HL-60/S4 (cell line): Measurements from ENCODE around the gene SLC38A4.
"Not testable (repeated sequence)": the region's sequence is repeated elsewhere in the genome, so short reads cannot be mapped to it uniquely, and the experiment has no call there.

Experiments used
- in situ Hi-C: fragments of 300-500 bp; cut with MboI; formaldehyde crosslinking; loops from 2 replicates; pipeline ENCODE4 v1.14.3; 2022; ENCODE audit warnings: low sequenced_read_pairs

Gene SLC38A4, protein sequence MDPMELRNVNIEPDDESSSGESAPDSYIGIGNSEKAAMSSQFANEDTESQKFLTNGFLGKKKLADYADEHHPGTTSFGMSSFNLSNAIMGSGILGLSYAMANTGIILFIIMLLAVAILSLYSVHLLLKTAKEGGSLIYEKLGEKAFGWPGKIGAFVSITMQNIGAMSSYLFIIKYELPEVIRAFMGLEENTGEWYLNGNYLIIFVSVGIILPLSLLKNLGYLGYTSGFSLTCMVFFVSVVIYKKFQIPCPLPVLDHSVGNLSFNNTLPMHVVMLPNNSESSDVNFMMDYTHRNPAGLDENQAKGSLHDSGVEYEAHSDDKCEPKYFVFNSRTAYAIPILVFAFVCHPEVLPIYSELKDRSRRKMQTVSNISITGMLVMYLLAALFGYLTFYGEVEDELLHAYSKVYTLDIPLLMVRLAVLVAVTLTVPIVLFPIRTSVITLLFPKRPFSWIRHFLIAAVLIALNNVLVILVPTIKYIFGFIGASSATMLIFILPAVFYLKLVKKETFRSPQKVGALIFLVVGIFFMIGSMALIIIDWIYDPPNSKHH

DNA sequence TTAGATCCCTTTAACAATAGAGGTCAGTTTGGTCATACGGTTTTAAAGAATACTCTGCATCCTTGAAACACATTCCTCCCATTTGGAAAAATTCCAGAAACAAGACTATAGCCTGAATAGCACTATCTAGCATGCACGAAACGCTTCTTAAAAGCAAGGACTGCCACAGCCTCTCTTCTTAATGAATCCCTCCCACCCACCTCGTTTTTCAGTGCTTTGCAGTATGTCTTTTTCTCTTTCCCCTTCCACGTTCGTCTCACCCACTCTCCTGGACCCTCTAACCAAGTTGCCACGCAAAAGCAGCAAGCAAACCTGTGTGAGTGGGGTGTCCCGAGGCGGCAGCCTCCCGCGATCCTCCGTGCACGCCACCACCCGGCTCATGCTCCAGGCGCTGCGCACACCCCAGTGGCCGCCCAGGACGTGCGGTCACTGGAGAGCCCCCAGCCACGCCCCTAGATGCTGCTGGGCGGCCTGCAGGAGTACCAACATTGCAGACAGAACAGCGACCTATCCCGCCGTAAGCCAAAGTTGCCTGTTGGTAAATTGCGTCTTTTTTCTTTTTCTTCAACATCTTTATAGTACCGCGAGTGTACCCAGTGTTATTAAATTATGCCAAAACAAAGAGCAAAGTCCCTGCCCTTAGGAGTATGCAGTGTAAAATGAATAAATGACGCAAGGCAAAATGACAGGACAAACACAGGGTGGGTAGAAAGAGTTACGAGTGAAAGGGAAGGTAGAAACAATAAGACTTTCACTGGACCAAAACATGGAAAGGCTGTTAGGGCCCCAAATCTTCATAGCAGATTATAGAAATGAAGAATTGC, at the start of gene SLC38A4:
TSS of gene SLC38A4 (minus strand) at position 407 of the 824 bp plus-strand sequence. CDS start 32,926 bp downstream, outside the sequence.
- in situ Hi-C loops = no loop called here

DNA sequence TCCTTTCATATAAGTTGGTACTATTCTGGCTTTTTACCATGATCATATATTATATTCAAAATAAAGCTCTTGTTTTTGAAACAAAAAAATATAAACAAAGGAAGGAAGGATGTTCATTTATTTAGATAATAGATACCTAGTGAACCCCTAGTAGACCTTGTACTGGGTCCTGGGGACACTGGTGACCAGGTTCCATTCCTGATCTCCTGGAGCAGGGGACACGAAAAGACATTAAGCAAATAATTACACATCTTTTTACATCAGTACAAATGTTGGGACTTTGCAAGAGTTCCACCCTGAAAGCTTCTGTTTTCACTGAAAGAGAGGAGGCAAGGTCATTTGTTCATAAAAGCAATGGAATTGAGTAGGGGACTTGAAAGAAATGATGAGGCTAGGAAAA, 49.3 kb upstream of the SLC38A4 start:
- in situ Hi-C loops = no loop called here

DNA sequence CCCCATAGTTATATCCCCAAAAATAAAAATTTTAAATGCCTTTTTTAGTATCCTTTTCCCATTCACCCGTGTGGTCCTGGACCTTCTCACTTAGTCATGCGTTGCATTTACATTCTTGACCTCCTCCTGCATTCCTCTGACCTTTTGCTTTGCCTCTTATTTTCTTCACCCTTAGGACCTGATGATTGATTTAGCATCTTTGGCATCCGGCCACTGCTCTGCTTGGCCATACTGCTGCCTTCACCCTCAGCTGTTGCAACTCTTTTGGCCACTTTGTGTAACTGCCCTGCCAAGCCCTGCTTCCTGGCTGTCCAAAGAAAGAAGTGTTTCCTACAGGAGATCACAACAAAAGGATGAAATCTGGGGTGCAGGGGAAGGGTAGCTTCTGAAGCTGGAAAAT, 48.8 kb upstream of the SLC38A4 start:
- in situ Hi-C loops = no loop called here

DNA sequence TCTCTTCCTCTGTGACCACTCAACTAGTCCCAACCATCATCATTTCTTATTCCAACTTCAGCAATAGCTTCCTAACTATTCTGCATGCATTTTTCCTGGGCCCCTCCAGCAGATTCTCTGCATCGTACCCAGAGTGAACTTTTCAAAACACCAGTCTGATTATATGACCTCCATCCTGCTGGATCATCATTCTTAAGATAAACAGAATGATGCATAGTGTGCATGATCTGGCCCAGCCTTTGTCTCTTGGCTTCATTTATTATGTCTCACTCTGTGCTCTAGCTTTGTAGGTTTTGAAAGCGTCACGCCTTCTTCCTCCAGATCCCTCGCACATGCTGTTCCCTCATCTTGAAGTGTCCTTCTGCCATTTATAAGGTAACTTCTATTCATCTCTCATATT, 46.3 kb upstream of the SLC38A4 start:
- in situ Hi-C loops = no loop called here

DNA sequence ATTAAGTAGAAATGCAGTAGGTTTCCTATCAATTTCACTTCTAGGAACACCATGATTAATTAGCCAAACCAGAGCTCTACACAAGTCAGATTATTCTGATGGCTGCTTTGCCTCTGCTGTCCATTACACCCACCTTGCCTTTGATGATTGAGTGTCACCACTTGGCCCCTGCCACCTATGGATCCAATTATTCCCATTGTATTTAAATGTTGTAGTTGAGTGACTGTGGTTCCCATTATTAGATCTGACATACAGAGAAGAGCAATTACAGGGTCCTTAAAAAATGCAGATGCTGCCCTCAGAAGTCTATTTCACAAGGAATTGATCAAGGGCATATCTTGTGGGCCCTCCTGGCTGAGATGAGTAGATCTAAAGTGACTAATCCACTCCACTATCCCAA, 39.5 kb upstream of the SLC38A4 start:
- in situ Hi-C loops = no loop called here

DNA sequence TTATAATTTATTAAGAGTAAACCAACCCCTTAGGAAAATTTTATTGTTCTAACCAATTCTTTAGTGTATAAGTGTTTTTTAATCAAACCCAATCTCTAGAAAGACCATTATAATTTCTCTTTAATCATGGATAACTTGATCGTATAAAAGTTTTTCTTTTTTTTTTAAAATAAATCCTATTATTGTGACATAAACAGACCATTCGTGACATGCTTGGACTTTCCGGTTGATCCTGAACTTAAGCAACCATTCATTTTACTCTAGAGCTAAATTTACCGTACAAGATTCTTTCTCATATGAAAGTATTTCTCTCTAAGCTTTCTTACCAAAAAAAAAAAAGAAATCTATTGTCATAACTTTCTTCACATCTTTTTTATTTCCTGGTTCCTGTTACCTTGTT, 32.6 kb upstream of the SLC38A4 start:
- in situ Hi-C loops = no loop called here

DNA sequence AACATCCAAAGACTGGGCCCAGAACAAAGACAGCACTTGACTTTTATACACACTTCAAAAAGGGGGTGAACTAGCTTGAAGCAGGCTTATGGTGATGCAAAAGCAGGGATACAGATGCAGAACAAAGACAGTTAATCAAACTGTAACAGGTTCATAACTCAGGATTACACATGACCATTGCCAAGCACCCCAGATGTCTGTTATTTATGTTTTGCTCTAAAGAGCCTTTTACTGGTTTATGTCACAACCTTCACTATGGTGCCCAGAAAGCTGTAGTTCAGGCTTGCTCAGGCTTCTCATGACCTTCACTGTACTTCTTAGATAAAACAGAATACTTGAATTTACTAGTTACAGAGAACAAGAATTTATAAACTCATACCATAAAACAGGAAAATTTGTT, 31.7 kb upstream of the SLC38A4 start:
- in situ Hi-C loops = no loop called here

DNA sequence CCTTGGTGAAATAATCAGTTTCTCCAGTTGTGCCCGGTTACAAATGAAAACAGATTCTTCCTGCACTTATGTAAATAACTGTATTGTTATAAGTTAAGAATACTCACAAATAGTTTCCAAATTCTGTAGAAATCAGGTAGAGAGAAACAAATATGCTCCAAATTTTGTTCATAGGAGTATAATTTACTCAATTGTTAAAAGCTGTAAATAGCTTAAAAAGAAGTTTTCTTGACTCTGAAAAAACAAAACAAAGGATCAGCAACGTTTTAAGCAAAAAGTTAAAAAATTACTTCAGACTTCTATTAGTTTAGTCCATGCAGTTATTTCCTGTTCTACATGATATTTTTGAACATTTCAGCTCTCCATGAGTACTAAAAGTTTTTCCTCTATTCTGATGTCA, 30.0 kb upstream of the SLC38A4 start:
- in situ Hi-C loops = no loop called here

DNA sequence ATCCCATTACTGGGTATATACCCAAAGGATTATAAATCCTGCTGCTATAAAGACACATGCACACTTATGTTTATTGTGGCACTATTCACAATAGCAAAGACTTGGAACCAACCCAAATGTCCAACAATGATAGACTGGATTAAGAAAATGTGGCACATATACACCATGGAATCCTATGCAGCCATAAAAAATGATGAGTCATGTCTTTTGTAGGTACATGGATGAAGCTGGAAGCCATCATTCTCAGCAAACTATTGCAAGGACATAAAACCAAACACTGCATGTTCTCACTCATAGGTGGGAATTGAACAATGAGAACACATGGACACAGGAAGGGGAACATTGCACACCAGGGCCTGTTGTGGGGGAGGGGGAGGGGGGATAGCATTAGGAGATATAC, 28.4 kb upstream of the SLC38A4 start:
- in situ Hi-C loops = not testable (repeated sequence)

DNA sequence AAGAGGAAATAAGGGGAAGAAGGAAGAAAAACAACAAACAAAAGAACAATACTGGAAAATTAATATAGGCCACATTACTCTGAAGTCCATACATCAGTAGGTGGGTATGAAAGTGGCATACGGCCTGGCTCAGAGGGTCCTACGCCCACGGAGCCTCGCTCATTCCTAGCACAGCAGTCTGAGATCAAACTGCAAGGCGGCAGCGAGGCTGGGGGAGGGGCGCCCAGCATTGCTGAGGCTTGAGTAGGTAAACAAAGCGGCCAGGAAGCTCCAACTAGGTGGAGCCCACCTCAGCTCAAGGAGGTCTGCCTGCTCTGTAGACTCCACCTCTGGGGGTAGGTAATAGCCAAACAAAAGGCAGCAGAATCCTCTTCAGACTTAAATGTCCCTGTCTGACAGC, 23.0 kb upstream of the SLC38A4 start:
- in situ Hi-C loops = not testable (repeated sequence)

DNA sequence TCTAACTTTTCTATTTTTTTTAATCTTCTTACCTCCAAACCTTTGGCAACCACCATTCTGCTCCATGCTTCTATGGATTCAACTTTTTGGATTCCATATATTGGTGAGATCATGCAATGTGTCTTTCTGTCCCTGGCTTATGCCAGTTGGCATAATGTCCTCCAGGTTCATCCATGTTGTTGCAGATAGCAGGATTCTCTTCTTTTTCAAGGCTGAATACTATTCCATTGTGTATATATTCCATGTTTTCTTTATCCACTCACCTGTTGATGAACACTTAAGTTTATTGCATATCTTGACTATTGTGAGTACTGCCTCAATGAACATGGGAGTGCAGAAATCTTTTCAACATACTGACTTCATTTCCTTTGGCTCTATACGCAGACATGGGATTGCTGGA, 21.2 kb upstream of the SLC38A4 start:
- in situ Hi-C loops = no loop called here

DNA sequence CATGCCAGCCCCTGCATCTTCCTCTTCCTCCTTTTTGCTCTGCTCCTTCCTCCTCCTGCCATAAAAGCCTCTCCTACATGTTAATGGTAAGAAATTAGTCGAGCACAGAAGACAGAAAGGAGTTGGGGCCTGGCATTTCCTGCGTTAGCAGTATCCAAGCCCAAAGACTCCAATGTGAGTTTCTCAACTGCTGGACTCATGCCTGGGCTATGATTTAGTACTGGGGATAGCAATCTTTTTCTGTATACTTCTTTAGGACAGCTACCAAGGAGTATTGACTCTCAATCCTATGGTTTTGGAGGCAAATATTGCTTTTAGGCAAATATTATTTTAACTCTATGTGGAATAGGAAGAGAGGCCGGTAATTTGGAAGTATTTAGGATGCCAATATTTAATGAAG, 18.0 kb upstream of the SLC38A4 start:
- in situ Hi-C loops = no loop called here

DNA sequence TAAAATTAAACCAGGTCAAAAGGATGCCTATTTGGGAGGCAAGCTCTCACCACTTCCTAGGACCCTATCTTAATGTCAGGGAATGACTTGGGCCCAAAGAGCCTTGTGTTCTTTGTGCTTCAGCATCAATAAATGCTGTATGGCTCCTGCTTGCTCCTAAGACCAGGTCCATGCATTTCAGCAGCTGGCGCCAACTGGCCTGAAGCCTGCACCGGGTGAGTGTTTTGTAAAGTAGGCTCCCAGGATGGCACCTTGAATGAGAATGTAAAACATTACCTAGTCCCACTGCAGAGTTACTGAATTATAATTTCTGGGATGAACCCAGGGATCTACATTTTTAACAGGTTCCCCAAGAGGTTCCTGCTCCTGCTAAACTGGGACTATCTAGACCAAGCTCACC, 16.1 kb upstream of the SLC38A4 start:
- in situ Hi-C loops = no loop called here

DNA sequence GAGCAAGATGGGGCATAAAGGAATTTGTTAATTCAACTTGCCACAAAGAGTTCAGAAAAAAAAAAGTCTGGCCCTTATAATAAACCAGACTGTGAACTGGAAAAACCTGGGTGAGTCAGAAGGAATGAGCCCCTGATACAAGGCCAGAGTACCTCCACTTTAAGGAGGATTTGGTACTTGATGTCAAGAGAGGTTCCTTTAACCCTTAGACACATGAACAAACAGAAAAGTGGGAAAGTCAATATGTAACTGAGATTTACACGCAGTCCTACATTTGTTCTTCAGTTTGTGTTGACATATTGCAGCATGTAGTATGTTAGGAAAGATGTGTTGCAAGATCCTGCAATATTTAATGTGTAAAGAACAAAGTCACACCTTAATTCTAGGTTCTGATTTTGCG, 14.2 kb upstream of the SLC38A4 start:
- in situ Hi-C loops = no loop called here

DNA sequence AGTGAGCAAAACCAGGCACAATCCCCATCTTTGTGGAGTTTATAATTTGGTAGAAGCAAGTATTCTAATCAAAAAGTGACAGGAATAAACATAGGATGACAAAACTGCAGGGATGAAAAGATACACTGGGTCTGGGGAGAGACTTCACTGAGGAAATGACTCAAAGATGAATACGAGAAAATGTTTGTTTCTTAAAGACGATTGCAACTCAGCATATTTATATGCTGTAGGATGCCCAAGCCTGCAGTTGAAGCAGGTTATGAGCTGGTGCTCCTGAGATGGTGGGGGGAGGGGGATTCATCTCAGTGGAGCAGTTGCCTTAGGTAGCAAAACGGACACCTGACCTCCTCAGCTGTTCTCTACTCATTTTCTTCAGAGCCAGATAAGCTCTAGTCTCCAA, 13.4 kb upstream of the SLC38A4 start:
- in situ Hi-C loops = no loop called here

DNA sequence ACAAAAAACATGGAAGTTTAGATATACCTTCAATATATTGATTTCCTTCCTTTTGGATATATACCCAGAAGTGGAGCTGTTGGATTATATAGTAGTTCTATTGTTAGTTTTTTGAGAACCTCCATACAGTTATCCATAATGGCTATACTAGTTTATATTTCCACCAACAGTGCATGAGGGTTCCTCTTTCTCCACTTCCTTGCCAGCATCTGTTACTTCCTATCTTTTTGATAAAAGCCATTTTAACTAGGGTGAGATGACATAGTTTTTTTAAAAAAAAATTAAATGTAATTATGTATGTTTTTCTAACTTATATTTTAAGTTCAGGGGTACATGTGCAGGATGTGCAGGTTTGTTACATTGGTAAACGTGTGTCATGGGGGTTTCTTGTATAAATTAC, 10.0 kb upstream of the SLC38A4 start:
- in situ Hi-C loops = no loop called here

DNA sequence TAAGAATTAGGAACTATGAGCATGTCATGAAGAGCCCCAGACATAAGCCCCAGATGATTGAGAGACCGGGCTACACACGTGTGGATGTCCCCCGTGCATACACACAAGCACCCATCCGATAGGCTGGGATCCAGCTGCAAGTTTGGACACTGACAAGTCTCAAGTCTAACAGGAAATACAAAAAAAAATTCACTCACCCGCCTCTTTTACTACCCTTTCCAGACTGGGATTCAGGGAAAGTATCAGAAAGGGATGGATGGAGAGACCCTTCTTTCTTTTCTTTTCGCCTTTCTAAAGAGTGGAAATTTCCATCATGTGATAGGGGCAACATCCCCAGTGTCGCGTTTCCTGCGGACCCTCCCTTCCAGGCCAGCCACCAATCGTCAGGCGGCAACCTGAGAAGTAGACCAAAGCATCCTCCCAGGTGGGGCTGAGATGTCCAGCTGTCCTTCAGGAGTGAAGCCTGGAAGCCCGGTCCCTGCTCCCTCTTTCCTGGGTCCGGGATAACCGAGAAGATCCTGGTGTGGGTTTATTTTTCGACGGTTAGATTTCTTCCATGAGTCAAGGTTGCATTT, 6.4 kb upstream of the SLC38A4 start:
- in situ Hi-C loops = no loop called here

DNA sequence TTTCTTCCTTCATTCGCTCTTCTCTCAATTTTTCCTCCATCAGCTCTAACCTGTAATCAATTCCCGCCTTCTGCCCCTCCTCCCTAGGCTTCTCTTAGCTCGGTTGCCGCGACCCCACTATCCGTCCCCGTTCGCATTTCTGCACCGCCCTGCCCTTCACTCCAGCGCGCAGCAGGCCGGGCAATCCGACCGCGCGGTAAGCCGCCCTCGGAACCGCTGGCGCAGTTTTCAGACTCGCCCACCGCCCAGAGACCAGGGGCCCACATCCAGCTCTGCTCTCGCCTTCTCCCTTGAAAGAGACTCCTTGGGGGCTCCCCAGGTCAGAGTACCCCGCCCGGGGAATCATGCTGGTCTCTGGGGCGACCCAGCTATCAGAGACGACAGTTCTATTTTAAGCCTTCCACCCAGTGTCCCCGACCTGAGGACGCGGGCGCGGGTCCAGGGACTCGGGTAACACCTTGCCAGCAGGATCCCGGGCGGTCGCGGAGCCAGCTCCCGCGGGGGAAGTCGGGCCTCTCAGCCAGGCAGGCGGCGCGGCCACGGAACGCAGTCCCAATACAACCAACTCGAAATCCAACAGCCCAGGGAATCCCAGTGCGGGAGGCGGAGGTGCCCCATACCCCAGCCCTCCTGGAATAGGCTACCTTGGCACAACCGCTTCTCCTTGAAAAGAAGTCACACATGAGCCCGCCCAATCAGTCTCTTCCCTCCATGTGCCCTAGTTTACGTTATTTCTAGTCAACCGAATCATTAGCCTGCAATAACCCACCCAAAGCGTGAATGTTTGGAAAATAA, 5.7 kb upstream of the SLC38A4 start:
- in situ Hi-C loops = no loop called here

DNA sequence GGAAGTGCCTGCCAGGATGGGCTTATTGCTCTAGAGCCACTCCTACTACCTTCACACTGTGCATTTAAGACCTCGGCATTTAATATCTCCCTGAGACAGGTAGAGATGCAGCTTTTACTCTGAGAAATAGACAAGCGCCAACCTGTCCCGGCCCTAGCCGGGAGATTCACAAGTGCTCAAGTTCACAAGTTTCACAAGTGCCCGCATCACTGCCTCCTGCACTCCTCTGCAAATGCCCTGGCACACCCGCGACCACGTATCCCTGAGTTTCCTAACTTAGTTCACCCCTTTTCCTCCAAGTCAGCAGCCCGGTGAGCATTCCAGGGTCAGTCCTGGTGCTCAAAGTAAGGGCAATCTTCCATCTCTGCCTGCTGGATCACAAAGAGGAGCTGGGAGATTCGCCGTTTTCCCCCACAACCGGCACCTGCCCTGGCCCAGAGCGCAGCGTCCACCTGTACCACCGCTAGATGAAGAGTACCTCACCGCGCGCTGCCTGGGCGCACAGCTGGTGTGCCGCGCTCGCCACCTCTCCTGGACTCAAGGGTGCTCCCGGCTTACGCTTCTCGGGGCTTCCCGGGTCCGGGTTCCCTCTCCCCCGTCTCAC, 5.0 kb upstream of the SLC38A4 start:
- in situ Hi-C loops = no loop called here

DNA sequence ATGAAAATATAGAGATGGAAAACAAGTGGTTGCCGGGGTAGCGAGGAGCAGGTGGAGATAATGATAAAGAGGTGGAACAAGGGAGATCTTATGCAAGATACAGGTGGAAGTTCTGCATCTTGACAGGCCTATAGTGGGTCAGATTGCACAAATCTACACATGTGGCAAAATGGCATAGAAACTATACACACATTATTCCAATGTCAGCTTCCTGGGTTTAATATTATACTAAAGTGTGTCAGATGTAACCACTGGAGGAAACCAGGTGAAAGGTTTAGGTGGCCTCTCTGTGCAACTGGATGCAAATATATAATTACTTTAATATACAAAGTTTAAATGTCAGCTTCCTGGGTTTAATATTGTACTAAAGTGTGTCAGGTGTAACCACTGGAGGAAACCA, 1.1 kb downstream of the SLC38A4 start:
- in situ Hi-C loops = no loop called here
